Measurements from ENCODE around the gene TESPA1. TPM values are rescaled to one million over a fixed set of nuclear protein-coding genes. Genes with fewer than 3 reads are reported as not detected.
A peak's percentile ranks its signal among the peaks of the same experiment; 100 is the strongest.

The TESPA1 gene
- total RNA-seq, 4 donors from 2014 or later = 1.4 TPM; not detected in 3

DNA sequence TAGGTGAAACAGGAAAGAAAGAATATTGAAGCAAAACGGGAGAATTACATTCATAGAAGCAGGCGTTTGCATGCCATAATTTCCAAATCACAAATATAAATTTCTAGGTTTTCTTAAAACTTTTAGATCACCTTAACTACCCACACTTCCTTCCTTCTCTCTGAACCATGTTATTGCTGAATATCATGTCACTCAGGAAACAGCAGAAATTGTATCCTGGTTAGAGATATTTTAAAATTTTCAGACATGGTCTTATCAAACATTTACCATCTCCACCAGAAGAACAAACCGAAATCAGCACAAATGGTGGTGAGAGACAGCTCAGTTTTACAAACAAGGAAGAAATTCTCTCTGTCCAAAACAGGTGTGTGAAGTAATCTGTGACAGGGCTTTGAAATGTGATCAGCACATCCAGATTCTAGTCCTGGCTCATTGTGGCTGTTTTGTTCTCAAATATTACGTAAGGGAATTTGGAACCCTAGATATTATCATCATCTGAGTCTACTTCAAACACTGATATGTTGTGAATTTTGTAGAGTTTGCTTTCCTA is 16.3 kb downstream of the TESPA1 start:
- Histone ChIP-seq H3K27me3 (no peaks in the 10 kb centered on the region), H3K4me1 (no peaks in the 10 kb centered on the region), H3K27ac (no peak overlapping the region), H3K4me3 (no peak overlapping the region), H3K9me3 (no peaks in the 10 kb centered on the region), H3K36me3 (no peaks in the 10 kb centered on the region)
- intact Hi-C loops (cut with DNase I; ENCODE audit: low total_unique reads) = no loop called here
- no peak for DNase-seq
- TF ChIP-seq, protein P1, sequence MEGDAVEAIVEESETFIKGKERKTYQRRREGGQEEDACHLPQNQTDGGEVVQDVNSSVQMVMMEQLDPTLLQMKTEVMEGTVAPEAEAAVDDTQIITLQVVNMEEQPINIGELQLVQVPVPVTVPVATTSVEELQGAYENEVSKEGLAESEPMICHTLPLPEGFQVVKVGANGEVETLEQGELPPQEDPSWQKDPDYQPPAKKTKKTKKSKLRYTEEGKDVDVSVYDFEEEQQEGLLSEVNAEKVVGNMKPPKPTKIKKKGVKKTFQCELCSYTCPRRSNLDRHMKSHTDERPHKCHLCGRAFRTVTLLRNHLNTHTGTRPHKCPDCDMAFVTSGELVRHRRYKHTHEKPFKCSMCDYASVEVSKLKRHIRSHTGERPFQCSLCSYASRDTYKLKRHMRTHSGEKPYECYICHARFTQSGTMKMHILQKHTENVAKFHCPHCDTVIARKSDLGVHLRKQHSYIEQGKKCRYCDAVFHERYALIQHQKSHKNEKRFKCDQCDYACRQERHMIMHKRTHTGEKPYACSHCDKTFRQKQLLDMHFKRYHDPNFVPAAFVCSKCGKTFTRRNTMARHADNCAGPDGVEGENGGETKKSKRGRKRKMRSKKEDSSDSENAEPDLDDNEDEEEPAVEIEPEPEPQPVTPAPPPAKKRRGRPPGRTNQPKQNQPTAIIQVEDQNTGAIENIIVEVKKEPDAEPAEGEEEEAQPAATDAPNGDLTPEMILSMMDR (IDR thresholded peaks at IDR 0.05) = no peak
- TF ChIP-seq POLR2A (IDR thresholded peaks at IDR 0.05) = no peak

DNA sequence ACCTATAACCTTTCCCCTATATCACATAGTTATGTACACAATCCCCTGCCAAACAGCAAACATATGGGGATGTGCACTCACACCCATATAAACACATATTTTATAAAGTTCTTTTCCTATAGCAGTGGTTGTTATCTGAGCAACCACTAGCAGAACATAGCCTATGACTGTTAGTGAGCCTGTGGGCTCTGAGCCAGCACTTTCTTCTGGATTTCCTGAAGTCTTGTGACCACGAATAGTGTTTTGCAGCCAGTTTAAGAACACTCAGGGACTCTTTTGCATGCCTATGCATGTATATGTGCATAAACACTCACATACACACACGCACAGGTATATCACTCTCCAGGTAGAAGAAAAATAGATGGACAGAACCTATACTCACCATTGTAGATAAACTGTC is 17.1 kb downstream of the TESPA1 start:
- H3K9me3 ChIP-seq = no peaks in the 10 kb centered on the region
- no peak overlapping the region for H3K27ac ChIP-seq
- no peak for DNase-seq
- H3K4me3 ChIP-seq = no peak overlapping the region
- no peaks in the 10 kb centered on the region for H3K36me3 ChIP-seq
- intact Hi-C loops (cut with DNase I; ENCODE audit: low total_unique reads) = no loop called here
- TF ChIP-seq POLR2A (IDR thresholded peaks at IDR 0.05) = no peak
- TF ChIP-seq, protein P1 (IDR thresholded peaks at IDR 0.05) = no peak
- no peaks in the 10 kb centered on the region for H3K27me3 ChIP-seq
- no peaks in the 10 kb centered on the region for H3K4me1 ChIP-seq

DNA sequence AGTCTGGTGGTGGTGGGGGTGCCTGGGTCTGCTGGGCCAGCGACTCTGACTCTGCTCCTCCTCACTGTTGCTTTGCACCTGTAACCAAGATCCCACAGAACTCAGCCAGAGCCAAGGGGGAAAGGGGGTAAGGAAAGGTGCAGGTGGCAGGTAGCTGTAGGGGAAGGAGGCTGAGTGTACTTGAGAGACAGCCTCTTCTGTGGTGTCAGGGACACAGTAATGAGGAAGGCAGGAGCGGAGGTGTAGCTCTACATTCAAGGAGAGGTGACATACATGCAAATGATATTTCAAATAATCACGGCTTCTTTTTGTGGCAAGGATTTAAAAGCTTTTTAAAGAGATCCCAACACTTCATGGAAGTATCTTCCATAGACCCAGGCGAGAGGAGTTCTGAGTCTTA is 23.4 kb downstream of the TESPA1 start:
- Histone ChIP-seq H3K4me1 (no peaks in the 10 kb centered on the region), H3K27me3 (no peaks in the 10 kb centered on the region), H3K9me3 (no peaks in the 10 kb centered on the region), H3K4me3 (no peak overlapping the region), H3K27ac (no peak overlapping the region), H3K36me3 (no peaks in the 10 kb centered on the region)
- no peak for TF ChIP-seq POLR2A (IDR thresholded peaks at IDR 0.05)
- TF ChIP-seq, protein P1 (IDR thresholded peaks at IDR 0.05) = no peak
- DNase-seq = no peak
- intact Hi-C loops (cut with DNase I; ENCODE audit: low total_unique reads) = no loop called here

DNA sequence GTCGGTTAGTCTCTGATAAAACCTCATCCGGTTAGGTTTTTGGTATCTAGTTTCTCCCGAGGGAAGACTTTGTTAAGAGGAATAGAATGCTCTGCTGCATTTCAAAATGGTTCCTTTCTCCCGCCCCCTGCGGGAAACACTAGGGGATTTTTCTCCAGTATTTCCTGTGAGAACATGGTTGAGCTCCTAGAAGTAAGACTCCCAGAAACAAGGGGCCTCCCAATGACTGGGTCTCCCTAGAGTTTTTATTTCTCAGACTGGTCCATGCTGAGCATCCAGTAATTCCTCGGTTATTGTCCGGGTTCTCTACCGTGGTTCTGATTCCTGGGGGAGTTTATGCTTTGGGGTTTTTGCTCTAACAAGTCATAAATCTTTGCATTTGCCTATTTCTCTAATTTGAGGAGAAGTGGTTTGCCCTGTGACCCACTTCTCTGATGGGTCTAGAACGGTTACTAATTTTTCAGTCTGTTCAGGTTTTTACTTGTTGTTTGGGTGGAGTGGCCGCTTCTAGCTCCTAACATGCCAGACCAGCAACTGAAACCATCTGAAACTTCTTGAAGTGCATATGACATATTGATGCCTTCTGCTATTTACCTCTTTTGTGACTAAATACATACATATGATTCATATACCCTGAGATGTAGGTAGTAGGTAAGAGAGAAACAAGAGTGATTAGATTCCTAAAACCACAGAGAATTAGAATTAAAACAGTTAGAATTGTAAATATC is 25.1 kb downstream of the TESPA1 start:
- Histone ChIP-seq H3K36me3 (no peaks in the 10 kb centered on the region), H3K9me3 (no peaks in the 10 kb centered on the region), H3K4me1 (no peaks in the 10 kb centered on the region), H3K27ac (no peak overlapping the region), H3K27me3 (no peaks in the 10 kb centered on the region), H3K4me3 (no peak overlapping the region)
- intact Hi-C loops (cut with DNase I; ENCODE audit: low total_unique reads) = no loop called here
- TF ChIP-seq POLR2A (IDR thresholded peaks at IDR 0.05) = no peak
- TF ChIP-seq, protein P1 (IDR thresholded peaks at IDR 0.05) = no peak
- DNase-seq = no peak

DNA sequence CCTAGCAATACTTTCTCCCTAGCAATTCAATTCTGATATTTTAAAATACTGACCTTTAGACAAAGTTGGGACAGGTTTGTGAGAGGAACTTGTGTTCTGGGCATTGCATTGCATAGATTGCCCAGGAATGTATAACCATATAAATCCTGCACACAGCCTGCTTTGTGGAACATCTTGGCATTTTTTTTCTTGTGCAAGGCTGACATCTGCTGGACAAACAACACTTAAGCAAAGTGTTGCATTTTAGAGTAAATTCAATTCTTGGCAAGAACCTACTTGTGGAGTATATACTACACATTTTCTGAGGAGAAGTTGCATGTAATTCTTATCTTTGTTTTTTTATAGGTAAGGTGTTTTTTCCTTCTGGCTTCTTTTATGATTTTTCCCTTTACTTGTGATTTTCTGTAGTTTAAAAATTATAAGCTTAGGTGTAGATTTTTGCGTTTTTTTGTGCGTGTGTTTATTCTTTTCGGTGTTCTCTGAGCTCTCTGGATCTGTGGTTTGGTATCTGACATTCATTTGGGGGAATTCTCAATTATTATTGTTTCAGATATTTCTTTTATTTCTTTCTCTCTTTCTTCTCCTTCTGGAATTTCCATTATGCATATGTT is 26.4 kb downstream of the TESPA1 start:
- DNase-seq = no peak
- H3K9me3 ChIP-seq = no peaks in the 10 kb centered on the region
- H3K36me3 ChIP-seq = no peaks in the 10 kb centered on the region
- H3K27me3 ChIP-seq = no peaks in the 10 kb centered on the region
- H3K4me1 ChIP-seq = no peaks in the 10 kb centered on the region
- H3K4me3 ChIP-seq = no peak overlapping the region
- no peak for TF ChIP-seq POLR2A (IDR thresholded peaks at IDR 0.05)
- TF ChIP-seq, protein P1 (IDR thresholded peaks at IDR 0.05) = peak; percentile 41 to 75 (median 62)
- intact Hi-C loops (cut with DNase I; ENCODE audit: low total_unique reads) = no loop called here
- H3K27ac ChIP-seq = no peak overlapping the region

All from uterus (tissue), 4 donors.